ENCODE results near the gene ADAMTS17.

The ADAMTS17 gene

DNA sequence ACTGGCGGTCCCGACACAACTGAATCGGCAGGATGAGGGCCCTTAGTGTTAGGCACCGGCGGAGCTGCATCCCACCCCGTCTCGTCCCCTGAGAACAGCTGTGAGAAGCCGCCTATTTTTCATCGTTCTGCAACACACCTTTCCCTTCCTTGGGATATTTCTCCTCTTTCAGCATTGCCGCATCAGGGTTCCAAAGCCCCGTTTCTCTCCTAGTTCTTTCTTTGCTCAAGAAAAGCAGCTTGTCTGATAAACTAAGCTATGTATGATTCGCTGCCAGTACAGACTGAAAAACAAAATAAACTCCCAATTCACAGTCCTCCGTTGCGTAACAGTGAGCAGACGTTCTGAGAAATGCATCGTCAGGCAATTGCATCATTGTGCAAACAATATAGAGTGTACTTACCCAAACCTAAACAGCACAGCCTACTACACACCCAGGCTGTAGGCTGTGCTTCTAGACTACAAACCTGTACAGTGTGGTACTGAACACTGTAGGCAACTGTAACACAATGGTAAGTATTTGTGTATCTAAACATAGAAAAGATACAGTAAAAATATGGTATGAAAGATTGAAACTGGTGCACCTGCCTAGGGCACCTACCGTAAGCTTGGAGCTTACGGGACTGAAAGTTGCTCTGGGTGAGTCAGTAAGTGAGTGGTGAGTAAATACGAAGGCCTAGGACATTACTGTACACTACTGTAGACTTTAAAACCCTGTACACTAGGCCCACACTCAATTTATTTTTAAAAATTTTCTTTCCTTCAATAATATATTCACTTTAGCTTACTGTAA lies 8.9 kb upstream of the ADAMTS17 start:
- Histone ChIP-seq H3K4me2 (ENCODE audit: low read length) (no peak overlapping the region), H3K27me3 (ENCODE audit: control insufficient read depth, low read length) (0 out of 2 replicates have a peak, but pooled peaks cover 5% of the 10 kb centered on the region), H3K36me3 (ENCODE audit: control insufficient read depth, low read length) (no peaks in the 10 kb centered on the region), H3K27ac (ENCODE audit: low read depth, low read length) (no peak overlapping the region), H3K9me3 (ENCODE audit: control insufficient read depth, insufficient read depth, low read length) (no peaks in the 10 kb centered on the region), H3K4me1 (ENCODE audit: control insufficient read depth, low read length) (peaks cover 8% of the 10 kb centered on the region), H3K9me2 (replicated peaks; ENCODE audit: control insufficient read depth, low read length) (no peaks in the 10 kb centered on the region), H3K4me3 (ENCODE audit: low read length) (peak overlapping the region; percentile 85), H3F3A (ENCODE audit: control insufficient read depth, insufficient read depth) (no peaks in the 10 kb centered on the region), H3K79me2 (ENCODE audit: control insufficient read depth, low read length) (no peaks in the 10 kb centered on the region), H4K20me1 (ENCODE audit: control insufficient read depth, insufficient read depth, low read depth, low read length) (no peaks in the 10 kb centered on the region)
- no peak for TF ChIP-seq EZH2phosphoT487 (IDR thresholded peaks at IDR 0.05; ENCODE audit: borderline replicate concordance, low read length)
- TF ChIP-seq, protein P1, sequence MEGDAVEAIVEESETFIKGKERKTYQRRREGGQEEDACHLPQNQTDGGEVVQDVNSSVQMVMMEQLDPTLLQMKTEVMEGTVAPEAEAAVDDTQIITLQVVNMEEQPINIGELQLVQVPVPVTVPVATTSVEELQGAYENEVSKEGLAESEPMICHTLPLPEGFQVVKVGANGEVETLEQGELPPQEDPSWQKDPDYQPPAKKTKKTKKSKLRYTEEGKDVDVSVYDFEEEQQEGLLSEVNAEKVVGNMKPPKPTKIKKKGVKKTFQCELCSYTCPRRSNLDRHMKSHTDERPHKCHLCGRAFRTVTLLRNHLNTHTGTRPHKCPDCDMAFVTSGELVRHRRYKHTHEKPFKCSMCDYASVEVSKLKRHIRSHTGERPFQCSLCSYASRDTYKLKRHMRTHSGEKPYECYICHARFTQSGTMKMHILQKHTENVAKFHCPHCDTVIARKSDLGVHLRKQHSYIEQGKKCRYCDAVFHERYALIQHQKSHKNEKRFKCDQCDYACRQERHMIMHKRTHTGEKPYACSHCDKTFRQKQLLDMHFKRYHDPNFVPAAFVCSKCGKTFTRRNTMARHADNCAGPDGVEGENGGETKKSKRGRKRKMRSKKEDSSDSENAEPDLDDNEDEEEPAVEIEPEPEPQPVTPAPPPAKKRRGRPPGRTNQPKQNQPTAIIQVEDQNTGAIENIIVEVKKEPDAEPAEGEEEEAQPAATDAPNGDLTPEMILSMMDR (IDR thresholded peaks at IDR 0.05; ENCODE audit: low read depth, low read length, poor library complexity, severe bottlenecking) = no peak

DNA sequence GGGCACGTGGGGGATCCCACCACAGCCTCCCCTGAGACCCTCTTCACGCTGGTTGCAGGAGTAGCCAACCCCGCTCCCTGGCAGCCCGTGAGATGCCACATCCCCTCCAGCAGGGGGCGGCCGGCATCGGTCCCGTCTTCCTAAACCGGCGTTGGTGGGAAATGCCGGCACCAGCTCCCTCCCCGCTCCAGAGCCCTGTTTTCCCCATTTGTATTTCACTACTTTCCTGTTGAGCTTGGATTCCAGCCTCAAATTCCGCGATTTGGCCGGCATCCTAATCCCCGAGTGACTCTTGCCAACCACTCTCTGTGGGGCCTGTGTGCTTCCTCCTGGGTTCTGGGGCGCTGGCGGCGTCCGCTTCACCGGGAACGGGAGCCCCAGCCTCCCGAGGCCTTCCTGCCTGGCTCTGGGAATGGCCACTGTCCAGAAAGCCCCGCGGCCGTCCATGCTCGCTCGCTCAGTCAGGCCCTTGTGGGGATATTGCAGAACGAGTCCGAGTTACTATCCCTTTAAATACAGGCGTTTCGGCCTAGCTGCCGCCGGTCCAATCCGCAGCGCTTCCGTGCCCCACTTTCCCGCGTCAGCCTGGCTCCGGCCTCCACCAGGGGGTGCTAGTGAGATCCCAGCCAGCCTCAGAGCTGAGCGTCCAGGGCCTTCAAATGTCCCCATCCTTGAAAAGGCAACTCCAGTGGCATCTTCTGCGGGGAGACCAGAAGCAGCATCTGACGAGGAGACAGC lies 8.1 kb upstream of the ADAMTS17 start:
- H3K79me2 ChIP-seq (ENCODE audit: control insufficient read depth, low read length) = no peaks in the 10 kb centered on the region
- H4K20me1 ChIP-seq (ENCODE audit: control insufficient read depth, insufficient read depth, low read depth, low read length) = no peaks in the 10 kb centered on the region
- H3K4me3 ChIP-seq (ENCODE audit: low read length) = peak overlapping the region; percentile 85
- TF ChIP-seq EZH2phosphoT487 (IDR thresholded peaks at IDR 0.05; ENCODE audit: borderline replicate concordance, low read length) = no peak
- TF ChIP-seq, protein P1 (IDR thresholded peaks at IDR 0.05; ENCODE audit: low read depth, low read length, poor library complexity, severe bottlenecking) = peak; percentile 72
- no peaks in the 10 kb centered on the region for H3K36me3 ChIP-seq (ENCODE audit: control insufficient read depth, low read length)
- 0 out of 2 replicates have a peak, but pooled peaks cover 5% of the 10 kb centered on the region for H3K27me3 ChIP-seq (ENCODE audit: control insufficient read depth, low read length)
- H3K4me1 ChIP-seq (ENCODE audit: control insufficient read depth, low read length) = peaks cover 8% of the 10 kb centered on the region
- H3F3A ChIP-seq (ENCODE audit: control insufficient read depth, insufficient read depth) = no peaks in the 10 kb centered on the region
- H3K27ac ChIP-seq (ENCODE audit: low read depth, low read length) = no peak overlapping the region
- no peaks in the 10 kb centered on the region for H3K9me2 ChIP-seq (replicated peaks; ENCODE audit: control insufficient read depth, low read length)
- peak overlapping the region; percentile 97 for H3K4me2 ChIP-seq (ENCODE audit: low read length)
- no peaks in the 10 kb centered on the region for H3K9me3 ChIP-seq (ENCODE audit: control insufficient read depth, insufficient read depth, low read length)

DNA sequence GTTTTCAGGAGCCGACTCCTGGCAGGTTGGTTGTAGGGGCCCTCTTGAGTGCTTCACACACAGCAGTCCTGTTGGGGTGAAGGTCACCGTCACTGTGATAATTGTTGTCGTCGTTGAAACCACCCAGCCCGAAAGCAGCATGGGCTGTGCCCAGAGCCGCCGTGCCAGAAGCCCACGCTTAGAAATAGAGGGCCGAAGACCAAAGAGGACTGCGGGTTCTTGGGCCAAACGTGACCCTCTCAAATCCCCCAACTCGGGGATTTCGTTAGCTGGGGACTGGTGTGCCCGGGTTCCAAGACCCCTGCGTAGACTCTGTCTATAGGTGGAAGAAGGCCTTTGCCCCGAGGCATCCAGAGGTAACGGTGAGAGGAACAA lies 7.5 kb upstream of the ADAMTS17 start:
- Histone ChIP-seq H3K4me1 (ENCODE audit: control insufficient read depth, low read length) (peaks cover 8% of the 10 kb centered on the region), H3F3A (ENCODE audit: control insufficient read depth, insufficient read depth) (no peaks in the 10 kb centered on the region), H3K9me2 (replicated peaks; ENCODE audit: control insufficient read depth, low read length) (no peaks in the 10 kb centered on the region), H3K79me2 (ENCODE audit: control insufficient read depth, low read length) (no peaks in the 10 kb centered on the region), H3K4me3 (ENCODE audit: low read length) (peak overlapping the region; percentile 85), H3K36me3 (ENCODE audit: control insufficient read depth, low read length) (no peaks in the 10 kb centered on the region), H3K9me3 (ENCODE audit: control insufficient read depth, insufficient read depth, low read length) (no peaks in the 10 kb centered on the region), H3K27me3 (ENCODE audit: control insufficient read depth, low read length) (0 out of 2 replicates have a peak, but pooled peaks cover 5% of the 10 kb centered on the region), H4K20me1 (ENCODE audit: control insufficient read depth, insufficient read depth, low read depth, low read length) (no peaks in the 10 kb centered on the region), H3K27ac (ENCODE audit: low read depth, low read length) (no peak overlapping the region), H3K4me2 (ENCODE audit: low read length) (peak overlapping the region; percentile 97)
- TF ChIP-seq EZH2phosphoT487 (IDR thresholded peaks at IDR 0.05; ENCODE audit: borderline replicate concordance, low read length) = no peak
- TF ChIP-seq, protein P1 (IDR thresholded peaks at IDR 0.05; ENCODE audit: low read depth, low read length, poor library complexity, severe bottlenecking) = no peak

Data from DOHH2 (cell line).